Smooth muscle cell of the umbilical artery (primary cell): ENCODE measurements around the gene CHST3. TPM values are rescaled to one million over a fixed set of nuclear protein-coding genes. Genes with fewer than 3 reads are reported as not detected.

ENCODE experiments used
- total RNA-seq: library from RNA; depleted of rRNA; stranded (reverse); fragments of >200 nt; gene quantifications from 2 replicates; pipeline ENCODE4 v1.2.3, GENCODE V29; 2014

CHST3 gene, protein sequence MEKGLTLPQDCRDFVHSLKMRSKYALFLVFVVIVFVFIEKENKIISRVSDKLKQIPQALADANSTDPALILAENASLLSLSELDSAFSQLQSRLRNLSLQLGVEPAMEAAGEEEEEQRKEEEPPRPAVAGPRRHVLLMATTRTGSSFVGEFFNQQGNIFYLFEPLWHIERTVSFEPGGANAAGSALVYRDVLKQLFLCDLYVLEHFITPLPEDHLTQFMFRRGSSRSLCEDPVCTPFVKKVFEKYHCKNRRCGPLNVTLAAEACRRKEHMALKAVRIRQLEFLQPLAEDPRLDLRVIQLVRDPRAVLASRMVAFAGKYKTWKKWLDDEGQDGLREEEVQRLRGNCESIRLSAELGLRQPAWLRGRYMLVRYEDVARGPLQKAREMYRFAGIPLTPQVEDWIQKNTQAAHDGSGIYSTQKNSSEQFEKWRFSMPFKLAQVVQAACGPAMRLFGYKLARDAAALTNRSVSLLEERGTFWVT
- total RNA-seq: 13.1 and 35.0 TPM in 2 replicates

DNA sequence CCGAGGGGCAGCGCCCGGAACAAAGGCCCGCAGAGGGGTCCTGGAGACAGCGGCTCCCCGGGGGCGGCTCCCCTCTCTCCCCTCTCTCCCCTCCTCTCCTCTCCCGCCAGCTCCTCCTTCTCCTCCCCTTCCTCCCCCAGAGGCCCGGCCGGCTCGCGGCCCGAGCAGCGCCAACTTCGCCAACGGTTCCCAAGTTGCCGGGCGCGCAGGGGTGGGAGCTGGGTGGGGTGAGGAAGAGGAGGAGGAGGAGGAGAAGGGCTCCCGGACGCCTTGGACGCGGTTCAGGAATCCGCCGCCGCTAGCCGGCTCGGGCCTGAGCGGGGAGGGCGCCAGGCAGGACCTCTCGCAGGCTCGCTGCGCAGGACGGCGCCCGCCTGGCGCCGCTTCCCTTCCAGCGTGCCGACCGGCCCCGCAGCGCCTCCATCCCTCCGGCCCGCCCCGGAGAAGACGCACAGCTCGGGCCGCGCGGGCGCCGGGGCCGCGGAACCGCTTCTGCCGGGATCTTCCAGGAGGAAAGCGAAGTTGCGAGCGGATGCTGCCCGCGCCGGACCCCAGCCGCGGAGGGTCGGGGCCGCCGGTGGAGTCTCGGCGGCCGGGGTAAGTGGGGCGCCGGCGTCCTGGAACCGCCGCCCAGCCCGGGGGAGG lies at the start of gene CHST3:
Gene CHST3 (plus strand): TSS at position 298 of the 645 bp plus-strand sequence. CDS start 41,448 bp downstream, outside the sequence.

Other genes with a start within 250 kb of the CHST3 start
- gene C10orf105, start 244.6 kb upstream of the CHST3 start, total RNA-seq: not detected in 2 replicates
- 8.0 and 17.7 TPM in 2 replicates for gene VSIR, start 190.9 kb upstream of the CHST3 start, total RNA-seq
- 1,204 and 1,466 TPM in 2 replicates for gene PSAP, start 113.1 kb upstream of the CHST3 start, total RNA-seq
- gene SPOCK2, start 124.2 kb downstream of the CHST3 start, total RNA-seq: under 0.01 and 0.23 TPM in 2 replicates